Fibroblast of peridontal ligament (primary cell): ENCODE data around the gene SORCS3.

Experiments used
- DNase-seq: peaks from one replicate; pipeline ENCODE4 v3.0.0-alpha.2; 2010; ENCODE audit errors: extremely low read depth

The SORCS3 gene

GRCh38 chr10:105183536-105183935 is 542.4 kb downstream of the SORCS3 start:
- no peak for DNase-seq

- no peak for DNase-seq
These were observed 544.1 kb downstream of the SORCS3 start for GRCh38 chr10:105185161-105185560.

GRCh38 chr10:105187243-105187642 is 546.2 kb downstream of the SORCS3 start:
- no peak for DNase-seq

- DNase-seq = no peak
These were observed 547.8 kb downstream of the SORCS3 start for GRCh38 chr10:105188737-105189462.

DNA sequence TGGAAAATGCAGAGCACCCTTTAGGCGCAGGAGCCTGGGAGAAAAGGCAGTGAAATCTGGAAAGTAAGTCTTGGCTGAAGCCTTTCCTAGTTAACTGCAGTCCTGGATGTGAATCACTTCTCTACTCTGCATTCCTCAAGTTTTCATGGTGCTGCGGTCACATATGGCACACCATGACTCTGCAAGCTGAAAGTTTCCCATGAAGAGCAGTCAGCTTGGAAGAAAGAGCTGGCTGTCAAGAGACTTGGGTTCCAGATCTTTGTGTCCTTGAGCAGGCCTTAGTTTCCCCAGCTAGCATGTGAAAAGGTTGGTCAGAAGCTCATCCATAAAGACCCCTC is 548.3 kb downstream of the SORCS3 start:
- no peak for DNase-seq

DNA sequence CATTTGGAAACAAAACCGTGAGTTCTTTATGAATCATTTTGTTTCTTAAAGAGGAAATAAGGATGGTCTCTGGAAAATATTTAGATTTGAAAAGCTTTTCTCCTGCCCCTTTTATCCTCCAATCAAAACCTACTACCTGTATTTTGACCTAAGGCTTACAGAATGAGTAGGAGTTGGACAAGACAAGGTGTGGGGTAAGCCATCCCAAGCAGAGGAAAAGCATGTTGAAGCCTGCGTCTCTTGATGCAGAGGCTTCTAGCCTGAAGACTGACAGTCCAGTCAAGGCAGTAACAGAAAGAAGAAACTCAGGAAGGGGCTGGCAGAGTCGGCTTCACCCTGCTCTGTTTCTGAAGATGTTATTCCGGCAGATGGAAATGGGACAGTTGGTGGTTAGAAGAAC is 551.1 kb downstream of the SORCS3 start:
- DNase-seq = no peak

DNA sequence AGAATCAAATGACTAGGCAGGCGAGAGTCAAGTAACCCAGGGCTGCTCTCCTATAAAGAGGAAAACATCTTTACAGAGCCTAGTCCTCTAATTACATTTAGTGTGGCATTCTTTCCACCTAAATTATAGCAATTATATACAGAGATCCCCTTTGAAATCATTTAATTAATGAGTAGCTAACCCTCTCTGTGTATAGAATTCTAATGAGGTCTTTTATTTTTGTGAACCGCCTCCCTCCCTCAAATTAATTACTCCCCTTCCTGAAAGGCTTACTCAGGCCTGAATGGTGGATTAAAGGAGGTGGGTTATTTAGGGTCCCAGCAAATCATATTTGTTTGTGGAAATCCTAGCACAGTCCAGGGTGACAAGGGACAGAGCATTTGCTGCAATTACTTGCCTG is 551.8 kb downstream of the SORCS3 start:
- no peak for DNase-seq

DNA sequence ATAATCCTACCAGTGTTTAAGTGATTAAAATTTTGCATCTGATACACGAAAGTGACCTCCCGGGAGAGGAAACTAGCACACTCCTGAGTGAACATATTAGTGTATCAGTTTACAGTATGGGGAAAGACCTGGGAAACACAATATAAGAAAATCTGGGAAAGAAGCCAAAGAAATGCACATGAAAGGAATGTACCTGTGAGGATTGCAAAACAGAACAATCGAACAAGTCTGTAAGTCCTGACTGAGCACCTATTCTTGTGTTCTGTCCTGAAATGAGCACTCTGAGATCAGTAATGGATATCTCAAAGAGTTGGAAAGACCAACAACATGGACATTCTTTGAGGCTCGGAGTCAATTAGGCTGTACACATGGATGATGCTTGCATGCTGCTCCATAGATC is 554.7 kb downstream of the SORCS3 start:
- DNase-seq = no peak

DNA sequence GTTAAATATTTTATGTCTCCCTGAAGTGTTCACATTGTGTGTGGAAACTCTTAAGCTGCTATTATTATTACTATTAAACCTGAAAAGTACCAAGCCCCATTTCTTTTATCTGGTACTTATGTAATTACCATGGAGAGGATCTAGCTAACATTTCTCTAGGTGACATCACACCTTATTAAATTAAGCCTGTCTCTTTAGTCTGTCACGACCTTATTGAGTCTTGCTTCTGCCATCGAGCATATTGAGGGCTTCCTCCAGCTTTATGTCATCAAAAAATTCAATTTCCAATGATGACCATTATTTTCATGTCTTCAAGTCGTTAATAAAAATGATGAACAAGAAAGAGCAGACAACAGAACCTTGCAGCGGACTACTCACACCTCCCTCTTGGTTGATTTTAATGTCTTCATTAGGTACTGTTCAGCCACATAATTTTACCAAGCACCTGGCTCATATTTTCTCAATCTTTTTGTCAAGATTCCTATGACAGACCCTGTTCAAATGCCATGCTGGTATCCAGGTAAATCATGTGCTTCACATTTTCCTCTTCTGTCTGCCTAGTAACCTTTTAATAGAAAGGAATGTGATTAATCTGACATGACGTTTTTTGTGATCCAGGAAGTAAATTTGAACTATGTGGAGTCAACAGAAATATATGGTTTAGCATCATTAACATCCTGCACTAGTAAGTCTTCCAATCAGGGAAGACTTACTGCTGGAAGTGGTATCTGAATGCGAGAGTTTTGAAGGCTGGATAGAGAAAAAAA is 556.7 kb downstream of the SORCS3 start:
- DNase-seq = no peak

DNA sequence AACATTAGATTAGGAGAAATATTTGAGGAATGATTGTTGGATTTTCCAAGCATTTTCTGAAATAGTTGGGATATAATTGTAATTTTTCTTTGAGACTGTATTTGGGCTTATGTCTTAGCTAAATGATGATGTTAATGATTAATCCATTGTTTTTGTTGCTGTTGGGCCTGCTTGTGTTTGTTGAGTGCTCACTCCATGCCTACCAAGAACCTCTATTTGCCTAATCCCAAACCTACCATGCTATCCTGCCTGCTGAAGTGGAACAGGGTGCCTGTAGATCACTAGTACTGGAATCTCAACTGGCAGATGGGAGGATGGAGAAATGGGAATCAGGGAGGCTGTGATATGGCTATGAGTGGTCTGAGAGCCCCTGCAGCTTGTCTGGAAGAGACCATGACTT is 565.5 kb downstream of the SORCS3 start:
- DNase-seq = no peak

DNA sequence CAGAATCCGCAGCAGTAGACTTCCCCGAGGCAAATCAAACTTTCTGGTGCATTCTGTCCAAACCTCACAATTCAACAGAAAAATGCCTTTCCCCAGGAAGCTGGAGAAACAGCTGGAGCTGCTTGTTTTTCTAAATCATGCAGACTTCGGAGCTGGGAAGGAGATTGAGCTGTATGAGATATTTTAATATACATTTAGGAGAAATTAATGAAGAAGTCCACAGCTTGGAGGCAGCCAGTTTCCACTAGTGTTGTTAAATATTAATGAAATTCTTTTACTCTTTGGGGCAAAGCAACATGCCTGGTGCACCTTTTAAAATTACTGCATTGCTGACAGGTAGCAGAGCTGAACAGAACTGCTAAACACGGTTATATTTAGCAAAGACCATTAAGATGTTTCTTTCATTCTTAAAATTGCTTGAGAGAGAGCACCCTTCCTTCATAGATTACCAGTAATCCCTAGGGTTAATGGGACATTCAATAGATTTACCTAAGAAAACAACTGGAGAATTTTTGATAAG is 566.4 kb downstream of the SORCS3 start:
- no peak for DNase-seq

DNA sequence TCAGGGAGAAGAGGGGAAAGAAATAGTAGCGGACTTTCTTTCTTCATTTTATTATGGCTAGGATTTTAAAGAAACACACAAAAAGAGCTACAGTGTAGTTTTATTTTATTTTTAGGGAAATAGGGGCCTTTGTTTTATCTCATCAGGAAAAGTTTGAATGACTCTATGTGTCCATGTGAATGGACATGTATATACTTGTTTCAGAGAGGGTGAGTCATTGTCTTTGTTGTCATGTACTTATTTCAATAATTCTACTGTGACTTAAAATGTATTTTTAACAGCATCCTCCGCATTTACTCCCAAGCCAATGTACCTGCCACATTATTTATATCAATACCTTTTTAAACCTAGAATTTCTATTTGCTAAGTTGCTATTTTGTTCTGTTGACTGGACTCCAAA is 569.5 kb downstream of the SORCS3 start:
- DNase-seq = no peak

DNA sequence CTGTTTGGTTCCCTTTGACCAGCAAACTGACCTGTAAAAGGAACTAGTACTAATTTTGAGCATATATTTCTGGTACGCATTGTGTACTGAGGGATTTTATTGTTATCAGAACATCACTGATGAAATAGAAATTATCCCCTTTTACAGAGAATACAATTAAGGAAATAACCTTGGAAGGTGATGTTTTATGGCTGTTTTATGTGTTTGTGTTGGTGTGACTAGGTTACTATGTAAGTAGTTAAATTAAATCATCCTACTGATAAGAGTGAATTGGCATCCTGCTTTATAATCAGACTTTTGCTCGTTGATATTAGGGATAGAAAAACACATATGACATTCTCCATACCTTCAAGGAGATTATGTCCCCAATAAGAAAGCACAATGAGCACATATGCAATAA is 596.6 kb downstream of the SORCS3 start:
- DNase-seq = no peak

DNA sequence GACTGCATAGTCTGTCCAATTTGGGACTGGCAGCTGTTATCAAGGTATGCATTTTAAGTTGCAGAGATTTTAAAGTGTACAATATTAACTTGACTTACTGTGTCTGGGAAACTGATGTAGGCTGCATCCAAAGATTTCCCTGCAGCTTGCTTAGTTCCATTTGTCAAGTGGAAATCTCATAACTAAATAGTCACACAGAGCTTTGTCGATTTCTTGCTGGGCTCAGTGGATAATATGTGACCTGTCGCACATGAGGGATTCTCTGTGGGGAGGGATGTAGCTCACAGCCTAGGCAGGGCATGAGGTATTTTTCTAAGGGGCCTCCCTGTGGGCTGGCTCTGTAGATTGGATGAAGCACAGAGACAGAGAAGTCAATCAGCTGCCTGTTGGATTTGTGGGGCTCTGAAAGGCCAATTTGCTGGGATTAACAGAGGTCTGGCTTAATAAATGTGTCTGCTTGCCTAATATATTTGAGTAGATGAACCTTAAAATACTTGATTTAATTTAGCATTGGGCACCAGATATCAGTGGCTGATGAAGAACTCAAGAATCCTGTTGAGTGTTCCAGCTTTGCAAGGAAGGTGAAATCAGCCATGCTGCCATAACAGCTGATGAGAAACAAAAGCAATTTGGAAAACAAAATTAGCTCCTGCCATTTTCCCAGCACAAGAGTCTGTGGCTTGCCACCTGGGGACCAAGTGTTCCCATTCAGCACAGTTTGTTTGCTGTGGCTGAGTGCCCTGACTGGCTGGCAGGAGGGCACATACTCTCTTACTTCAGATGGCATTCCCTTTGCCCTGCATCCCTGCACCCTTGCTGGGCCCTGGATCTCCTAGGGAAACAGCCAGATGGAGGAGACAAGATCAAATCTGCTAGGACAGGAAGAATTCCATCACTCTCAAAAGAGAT is 598.5 kb downstream of the SORCS3 start:
- DNase-seq = no peak

GRCh38 chr10:105241254-105241653 is 600.2 kb downstream of the SORCS3 start:
- no peak for DNase-seq

- no peak for DNase-seq
These were observed 602.3 kb downstream of the SORCS3 start for GRCh38 chr10:105243381-105243780.

DNA sequence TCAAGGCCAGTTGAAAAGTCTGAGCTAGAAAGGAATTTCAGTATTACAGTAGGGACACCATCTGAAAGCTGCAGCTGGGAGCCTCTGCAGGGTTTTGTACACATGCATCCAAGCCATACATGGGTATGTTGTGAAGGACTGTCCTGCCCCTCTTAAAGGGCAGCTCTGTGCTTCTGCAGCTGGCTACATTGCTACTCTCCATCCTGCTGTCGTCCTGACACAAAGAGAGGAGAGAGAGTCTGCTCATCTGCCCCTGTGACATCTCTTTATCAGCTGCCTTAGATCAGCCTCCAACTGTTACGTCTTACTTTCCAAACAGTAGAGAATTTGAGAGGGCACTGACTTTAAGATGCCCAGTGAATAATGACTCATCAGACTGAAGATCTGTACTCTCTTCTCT is 602.7 kb downstream of the SORCS3 start:
- DNase-seq = no peak

- no peak for DNase-seq
These were observed 606.9 kb downstream of the SORCS3 start for GRCh38 chr10:105247831-105248499.

- DNase-seq = no peak
These were observed 611.8 kb downstream of the SORCS3 start for GRCh38 chr10:105252911-105253310.

DNA sequence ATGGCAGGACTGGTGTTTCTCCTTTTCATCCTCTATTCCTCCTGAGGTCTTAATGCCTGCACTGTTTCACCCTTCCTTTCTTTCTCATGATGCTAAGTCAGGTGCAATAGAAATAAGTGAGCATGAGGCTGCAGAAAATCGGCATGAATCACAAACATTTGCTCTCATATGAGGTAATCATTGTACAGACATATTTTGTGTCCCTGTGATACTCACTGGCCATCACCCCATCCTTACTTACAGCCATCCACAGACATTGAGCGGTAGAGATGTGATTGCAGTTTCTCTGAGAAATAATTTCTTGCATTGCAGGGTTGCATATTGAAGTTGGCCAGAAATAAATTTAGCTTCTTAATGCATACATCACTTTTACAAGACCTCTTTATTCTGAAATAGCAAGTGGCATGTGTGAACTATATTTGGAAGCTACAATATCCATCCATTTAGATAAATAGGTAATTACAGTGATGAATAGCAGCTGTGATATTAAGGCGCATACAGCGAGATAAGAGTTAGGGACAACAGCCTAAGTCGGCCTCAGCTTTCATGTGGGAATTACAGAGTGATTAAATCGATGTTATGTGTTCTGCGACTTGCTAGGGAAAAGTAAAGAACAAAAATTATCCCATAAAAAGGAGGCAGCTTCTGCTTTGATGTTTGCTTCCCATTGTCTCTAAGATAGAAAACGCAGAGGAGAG is 612.6 kb downstream of the SORCS3 start:
- no peak for DNase-seq

DNA sequence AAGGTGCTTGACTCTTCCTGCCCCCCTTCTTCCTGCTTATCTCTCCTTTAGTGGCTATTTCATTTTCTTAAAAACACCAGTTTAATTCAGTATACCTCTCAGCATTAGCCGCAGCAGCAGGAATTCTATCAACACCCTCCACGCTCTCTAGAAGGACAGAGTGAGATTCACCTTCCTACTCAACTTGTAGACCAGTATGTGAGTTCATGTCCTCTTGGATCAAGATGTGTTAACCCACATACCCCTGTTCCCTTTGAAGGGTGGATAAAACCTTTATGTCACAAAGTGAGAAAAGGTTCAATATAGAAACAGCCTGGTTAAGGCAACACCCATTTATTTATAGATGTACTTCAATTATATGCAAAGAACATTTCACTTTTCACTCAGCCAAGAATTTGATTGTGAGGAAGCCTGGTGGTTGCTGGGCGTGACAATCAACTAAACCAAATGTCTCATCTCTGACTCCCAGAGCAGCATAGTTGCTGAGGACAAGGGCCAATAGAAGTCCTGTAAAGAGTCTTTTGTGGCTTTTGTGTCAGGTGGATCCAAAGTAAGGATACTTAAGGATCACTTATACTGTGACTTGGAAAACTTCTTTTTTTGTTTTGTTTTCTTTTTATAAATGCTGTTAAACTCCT is 617.1 kb downstream of the SORCS3 start:
- DNase-seq = no peak
